ENCODE results near the gene NEMF.
"Not testable (repeated sequence)": the region's sequence is repeated elsewhere in the genome, so short reads cannot be mapped to it uniquely, and the experiment has no call there.

Gene NEMF

GRCh38 chr14:49796025-49796424 is 56.6 kb downstream of the NEMF start:
- no peak for DNase-seq

DNA sequence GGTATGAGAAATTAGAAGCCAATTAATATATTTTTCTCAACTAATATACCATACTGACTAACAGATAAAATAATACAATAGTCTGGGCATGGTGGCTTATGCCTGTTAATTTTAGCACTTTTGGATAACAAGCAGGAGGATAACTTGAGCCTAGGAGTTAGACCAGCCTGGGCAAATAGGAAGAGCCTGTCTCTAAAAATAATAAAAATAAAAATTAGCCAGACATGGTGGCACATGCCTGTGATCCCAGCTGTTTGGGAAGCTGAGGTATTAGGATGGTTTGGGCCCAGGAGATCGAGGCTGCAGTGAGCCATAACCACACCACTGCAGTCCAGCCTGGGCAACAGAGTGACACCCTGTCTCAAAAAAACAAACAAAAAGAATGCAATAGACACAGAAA is 60.0 kb downstream of the NEMF start:
- no peak for DNase-seq

DNA sequence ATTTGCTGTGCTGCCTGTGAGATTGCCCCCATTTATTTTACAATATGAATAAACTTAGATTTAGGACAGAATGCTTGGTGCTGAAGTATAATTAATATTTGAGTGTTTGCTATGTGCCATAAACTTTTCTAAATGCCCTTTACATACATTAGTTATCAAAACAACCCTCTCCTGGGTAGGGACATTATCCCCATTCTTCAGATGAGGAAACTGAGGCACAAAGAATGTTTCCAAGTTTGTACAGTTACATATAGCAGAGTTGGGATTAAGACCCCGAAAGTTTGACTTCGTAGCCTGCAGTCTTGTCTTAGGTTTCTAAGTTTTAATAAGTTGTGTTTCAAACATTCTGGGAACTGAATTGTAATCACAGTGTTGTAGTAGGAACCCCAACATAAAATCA is 66.3 kb downstream of the NEMF start:
- DNase-seq, result no peak

- DNase-seq, result no peak
Observed at GRCh38 chr14:49783394-49784014, 69.1 kb downstream of the NEMF start.

GRCh38 chr14:49781040-49781439 is 71.5 kb downstream of the NEMF start:
- DNase-seq, result not testable (repeated sequence)

- no peak for DNase-seq
Observed at GRCh38 chr14:49778421-49778820, 74.2 kb downstream of the NEMF start.

GRCh38 chr14:49774106-49774505 is 78.5 kb downstream of the NEMF start:
- DNase-seq, result no peak

DNA sequence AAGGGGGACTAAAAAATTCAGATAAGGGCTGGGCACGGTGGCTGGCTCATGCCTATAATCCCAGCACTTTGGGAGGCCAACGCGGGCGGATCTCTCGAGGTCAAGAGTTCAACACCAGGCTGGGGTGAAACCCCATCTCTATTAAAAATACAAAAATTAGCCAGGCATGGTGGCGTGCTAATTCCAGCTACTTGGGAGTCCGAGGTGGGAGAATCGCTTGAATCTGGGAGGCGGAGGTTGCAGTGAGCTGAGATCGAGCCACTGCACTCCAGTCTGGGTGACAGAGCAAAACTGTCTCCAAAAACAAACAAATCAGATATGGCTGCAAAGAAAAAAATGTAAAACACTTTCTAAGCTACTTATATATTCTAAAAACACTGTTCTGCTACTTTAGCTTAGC is 80.9 kb downstream of the NEMF start:
- DNase-seq, result not testable (repeated sequence)

GRCh38 chr14:49770212-49770817 is 82.3 kb downstream of the NEMF start:
- no peak for DNase-seq

DNA sequence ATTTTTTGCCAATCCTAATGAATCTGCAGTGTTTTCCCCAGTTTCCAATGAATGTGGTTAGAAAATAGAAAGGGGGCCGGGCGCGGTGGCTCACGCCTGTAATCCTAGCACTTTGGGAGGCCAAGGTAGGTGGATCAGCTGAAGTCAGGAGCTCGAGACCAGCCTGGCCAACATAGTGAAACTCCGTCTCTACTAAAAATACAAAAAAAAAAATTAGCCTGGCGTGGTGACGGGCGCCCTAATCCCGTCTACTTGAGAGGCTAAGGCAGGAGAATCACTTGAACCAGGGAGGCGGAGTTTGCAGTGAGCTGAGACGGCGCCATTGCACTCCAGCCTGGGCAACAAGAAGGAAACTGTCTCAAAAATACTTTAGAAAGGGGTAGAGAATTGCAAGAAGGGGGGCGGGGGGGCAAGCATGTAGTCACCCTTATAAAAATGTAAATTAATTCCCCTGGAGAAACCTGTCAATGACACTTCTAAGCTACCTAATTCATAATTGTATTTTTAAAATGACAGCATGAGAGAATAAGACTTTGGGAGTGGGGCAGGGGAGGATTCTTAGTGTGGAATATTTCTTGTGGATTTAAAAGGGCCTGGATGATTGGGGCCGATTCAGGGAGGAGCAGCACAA is 82.9 kb downstream of the NEMF start:
- DNase-seq, result no peak

DNA sequence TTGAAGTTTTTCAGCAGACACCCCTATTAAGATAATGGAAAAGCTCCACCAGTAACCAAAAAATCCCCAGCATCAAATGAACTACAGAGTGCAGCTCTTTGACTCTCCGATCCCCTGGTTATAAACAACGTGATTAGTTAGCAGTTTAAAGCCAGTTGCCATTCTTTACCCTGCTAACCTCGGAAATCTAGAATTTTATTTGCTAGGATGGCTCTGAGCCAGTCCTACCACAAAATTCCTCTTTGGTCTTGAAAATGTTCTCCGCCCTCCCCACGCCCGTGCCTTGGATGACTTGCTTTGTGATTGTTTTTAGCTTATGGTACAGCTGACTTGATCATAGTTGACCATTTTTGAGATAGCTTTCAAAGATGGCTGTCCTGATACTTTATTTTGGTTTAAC is 83.4 kb downstream of the NEMF start:
- no peak for DNase-seq

DNA sequence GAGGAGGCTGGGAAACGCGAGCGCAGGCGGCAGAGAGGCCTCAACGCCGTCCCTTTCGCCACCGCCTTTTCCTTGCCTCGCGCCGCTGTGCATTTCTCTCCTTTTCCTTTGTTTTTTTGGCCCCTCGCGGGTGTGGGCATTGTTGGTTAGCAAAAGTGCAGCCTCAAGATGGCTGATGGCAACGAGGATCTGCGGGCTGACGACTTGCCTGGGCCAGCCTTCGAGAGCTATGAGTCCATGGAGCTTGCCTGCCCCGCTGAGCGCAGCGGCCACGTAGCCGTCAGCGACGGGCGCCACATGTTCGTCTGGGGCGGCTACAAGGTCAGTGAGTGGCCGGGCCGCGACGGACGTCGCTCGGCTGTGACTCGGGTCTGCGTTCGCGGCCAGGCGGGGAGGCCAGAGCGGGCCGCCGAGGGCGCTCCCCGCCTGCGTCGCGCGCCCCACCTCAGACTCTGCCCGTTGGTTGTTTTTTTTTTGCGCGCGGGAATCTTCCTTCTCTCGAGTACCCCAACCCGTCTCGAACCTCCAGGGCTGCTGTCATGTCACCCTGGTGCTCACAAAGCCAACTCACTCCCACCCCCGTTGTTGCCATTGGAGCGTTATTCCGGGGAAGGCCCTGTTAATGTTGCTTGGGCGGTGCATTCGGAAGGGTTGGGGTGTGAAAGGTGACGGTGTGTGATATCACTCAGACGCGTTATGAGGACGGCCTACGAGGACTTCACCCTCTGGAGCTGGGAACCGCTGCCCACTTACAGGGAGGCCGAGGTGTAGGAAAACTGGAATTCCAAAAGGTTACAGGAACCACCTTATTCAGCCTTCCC is 84.1 kb downstream of the NEMF start:
- DNase-seq, result peak; percentile 28

DNA sequence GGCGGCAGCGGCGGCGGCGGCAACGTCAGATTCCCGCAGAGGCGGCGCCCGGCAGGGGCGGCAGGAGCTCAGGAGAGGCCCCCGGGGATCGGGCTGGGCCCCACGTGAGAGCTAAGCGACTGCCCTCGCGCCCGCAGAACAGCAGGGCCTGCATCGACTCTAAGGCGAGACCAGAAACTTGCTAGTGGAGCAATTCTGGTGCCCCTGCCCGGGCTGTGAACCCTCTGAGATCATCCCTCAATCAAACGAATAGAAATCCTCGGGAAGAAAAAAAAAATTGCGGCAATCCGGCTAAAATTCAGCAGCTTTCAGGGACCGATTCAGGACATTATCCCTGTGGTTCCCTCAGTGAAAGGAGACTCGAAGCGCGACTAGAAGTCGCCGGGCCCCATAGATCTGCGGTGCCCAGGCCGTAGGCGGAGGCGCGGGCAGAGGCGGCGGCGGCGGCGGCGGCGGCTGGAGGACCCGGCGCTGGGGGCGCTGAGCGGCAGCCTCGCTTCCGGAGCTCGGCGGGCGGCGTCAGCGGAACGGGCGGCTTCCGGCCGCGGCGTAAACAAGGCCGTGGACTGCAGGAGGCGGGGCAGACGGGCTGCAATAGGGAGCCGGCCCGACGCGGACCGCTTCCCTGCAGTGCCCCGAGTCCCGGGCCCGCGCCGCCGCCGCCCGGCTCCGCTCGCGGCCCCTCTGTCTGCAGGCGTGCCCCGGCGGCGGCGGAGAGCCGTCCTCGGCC is 84.9 kb downstream of the NEMF start, which contains the start of gene KLHDC2:
KLHDC2 (plus strand) TSS at position 583 of the 730 bp plus-strand sequence. CDS start 316 bp downstream, outside the sequence.
- peak; percentile 86 for DNase-seq

- DNase-seq, result no peak
Observed at GRCh38 chr14:49767270-49767570, 85.4 kb downstream of the NEMF start.

DNA sequence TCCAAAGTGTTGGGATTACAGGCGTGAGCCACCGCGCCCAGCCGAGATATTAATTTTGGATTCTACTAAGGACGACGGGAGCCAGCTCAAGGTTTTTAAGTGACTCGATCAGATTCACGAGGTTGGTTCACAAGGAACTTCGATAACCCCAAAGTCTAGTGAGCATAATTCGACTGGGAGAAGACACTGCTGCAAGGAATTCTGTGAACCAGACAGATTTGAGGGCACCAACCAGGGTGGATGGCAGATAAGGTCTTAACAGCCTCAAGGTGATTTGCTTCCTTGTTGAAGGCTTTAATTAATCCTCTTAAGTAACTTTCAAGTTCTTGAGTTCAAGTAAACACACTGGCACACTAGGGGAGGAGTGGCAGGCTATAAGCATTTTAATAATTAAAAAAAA is 85.7 kb downstream of the NEMF start:
- DNase-seq, result no peak

- no peak for DNase-seq
Observed at GRCh38 chr14:49761839-49762551, 90.6 kb downstream of the NEMF start.

- no peak for DNase-seq
Observed at GRCh38 chr14:49755378-49755777, 97.2 kb downstream of the NEMF start.

GRCh38 chr14:49754570-49755097 is 98.0 kb downstream of the NEMF start:
- DNase-seq, result no peak

GRCh38 chr14:49746476-49746875 is 106.1 kb downstream of the NEMF start:
- DNase-seq, result not testable (repeated sequence)

- DNase-seq, result no peak
Observed at GRCh38 chr14:49745191-49745590, 107.4 kb downstream of the NEMF start.

GRCh38 chr14:49735669-49736068 is 116.9 kb downstream of the NEMF start:
- DNase-seq, result not testable (repeated sequence)

DNA sequence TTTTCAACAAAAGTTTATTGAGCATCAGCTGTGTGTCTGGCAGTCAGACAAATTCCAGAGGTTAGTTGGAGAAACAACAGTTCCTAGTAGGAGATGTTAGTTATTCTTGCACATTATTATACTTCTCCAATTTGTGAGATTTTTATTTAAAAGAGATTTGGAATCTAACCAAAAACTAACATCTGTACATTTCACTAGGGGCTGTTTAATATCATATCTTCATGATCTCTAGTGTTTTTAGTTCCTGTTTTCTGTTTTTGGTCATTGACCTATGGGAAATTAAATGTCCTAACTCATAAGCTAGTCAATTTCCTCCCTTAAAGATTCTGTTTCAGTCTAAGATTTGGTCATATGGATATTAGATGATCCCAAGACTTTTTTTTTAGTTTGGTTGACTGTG is 118.8 kb downstream of the NEMF start:
- no peak for DNase-seq

All from activated gamma-delta T cell (primary cell).